ENCODE data around the gene TNC. TPM values are rescaled to one million over a fixed set of nuclear protein-coding genes. Genes with fewer than 3 reads are reported as not detected.

Gene TNC
- total and polyA plus RNA-seq, 2 donors from 2014 or later: 9.4 to 254 TPM

GRCh38 chr9:114987116-114987515 lies 130.8 kb downstream of the TNC start:
- no peak overlapping the region for H3K9ac ChIP-seq (ENCODE audit: low read length in 3 of 3)
- H3K36me3 ChIP-seq (ENCODE audit: control insufficient read depth in 2 of 3, insufficient read depth in 3 of 3, low read length in 3 of 3): no peaks in the 10 kb centered on the region

DNA sequence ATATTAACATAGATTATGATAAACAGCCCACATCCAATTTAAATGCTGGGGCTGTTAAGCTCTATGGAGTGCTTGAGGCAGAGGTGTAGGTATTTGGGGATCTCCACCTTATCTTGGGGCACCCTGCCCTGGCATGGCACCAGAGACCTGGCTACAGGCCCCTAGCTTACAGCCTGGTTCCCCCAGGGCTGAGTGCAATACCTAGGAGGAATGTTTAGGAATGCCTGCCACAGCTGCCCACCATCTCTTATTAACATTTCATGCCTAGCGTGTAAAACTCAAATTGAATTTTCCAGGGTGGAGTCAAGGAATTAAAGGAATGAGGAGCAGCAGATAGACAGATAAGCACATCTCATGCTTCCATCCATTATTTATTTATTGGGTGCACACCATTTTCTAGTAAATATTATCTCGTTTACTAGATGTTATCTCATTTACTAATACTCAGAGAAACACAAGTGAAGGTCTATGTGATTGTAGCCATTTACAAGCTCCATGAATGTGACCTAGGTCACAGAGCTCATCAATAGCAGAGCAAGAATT lies 131.9 kb downstream of the TNC start:
- H3K9me3 ChIP-seq (ENCODE audit: control insufficient read depth in 2 of 3, insufficient read depth in 1 of 3, low read length in 3 of 3): no peaks in the 10 kb centered on the region
- intact Hi-C loops (cut with DNase I): no loop called here
- FAIRE-seq (no peak), DNase-seq (no peak)
- TF ChIP-seq, protein P1, sequence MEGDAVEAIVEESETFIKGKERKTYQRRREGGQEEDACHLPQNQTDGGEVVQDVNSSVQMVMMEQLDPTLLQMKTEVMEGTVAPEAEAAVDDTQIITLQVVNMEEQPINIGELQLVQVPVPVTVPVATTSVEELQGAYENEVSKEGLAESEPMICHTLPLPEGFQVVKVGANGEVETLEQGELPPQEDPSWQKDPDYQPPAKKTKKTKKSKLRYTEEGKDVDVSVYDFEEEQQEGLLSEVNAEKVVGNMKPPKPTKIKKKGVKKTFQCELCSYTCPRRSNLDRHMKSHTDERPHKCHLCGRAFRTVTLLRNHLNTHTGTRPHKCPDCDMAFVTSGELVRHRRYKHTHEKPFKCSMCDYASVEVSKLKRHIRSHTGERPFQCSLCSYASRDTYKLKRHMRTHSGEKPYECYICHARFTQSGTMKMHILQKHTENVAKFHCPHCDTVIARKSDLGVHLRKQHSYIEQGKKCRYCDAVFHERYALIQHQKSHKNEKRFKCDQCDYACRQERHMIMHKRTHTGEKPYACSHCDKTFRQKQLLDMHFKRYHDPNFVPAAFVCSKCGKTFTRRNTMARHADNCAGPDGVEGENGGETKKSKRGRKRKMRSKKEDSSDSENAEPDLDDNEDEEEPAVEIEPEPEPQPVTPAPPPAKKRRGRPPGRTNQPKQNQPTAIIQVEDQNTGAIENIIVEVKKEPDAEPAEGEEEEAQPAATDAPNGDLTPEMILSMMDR (IDR thresholded peaks at IDR 0.05; ENCODE audit: borderline replicate concordance, extremely low read depth, insufficient read depth): no peak
- H3K4me1 ChIP-seq (ENCODE audit: control insufficient read depth in 2 of 3, insufficient read depth in 2 of 3, low read depth in 1 of 3, low read length in 3 of 3): no peaks in the 10 kb centered on the region
- H3K9ac ChIP-seq (ENCODE audit: low read length in 3 of 3): no peak overlapping the region
- H3K27me3 ChIP-seq (ENCODE audit: control insufficient read depth, insufficient read depth, low read length): no peaks in the 10 kb centered on the region
- no peak overlapping the region for H3K27ac ChIP-seq (ENCODE audit: low read depth in 2 of 2, low read length in 2 of 2)
- no peak overlapping the region for H3K4me3 ChIP-seq (ENCODE audit: low read length in 3 of 3)
- H3K36me3 ChIP-seq (ENCODE audit: control insufficient read depth in 2 of 3, insufficient read depth in 3 of 3, low read length in 3 of 3): no peaks in the 10 kb centered on the region

More at GRCh38 chr9:114987116-114987515, 130.8 kb downstream of the TNC start:
- Histone ChIP-seq H3K4me1 (ENCODE audit: control insufficient read depth in 2 of 3, insufficient read depth in 2 of 3, low read depth in 1 of 3, low read length in 3 of 3) (no peaks in the 10 kb centered on the region), H3K27ac (ENCODE audit: low read depth in 2 of 2, low read length in 2 of 2) (no peak overlapping the region), H3K27me3 (ENCODE audit: control insufficient read depth, insufficient read depth, low read length) (no peaks in the 10 kb centered on the region), H3K9me3 (ENCODE audit: control insufficient read depth in 2 of 3, insufficient read depth in 1 of 3, low read length in 3 of 3) (no peaks in the 10 kb centered on the region), H3K4me3 (ENCODE audit: low read length in 3 of 3) (no peak overlapping the region)
- intact Hi-C loops (cut with DNase I): no loop called here
- FAIRE-seq (no peak), DNase-seq (no peak)
- TF ChIP-seq, protein P1 (IDR thresholded peaks at IDR 0.05; ENCODE audit: borderline replicate concordance, extremely low read depth, insufficient read depth): no peak

GRCh38 chr9:114981063-114981462 lies 136.9 kb downstream of the TNC start:
- no peak overlapping the region for H3K27ac ChIP-seq (ENCODE audit: low read depth in 2 of 2, low read length in 2 of 2)
- intact Hi-C loops (cut with DNase I): no loop called here
- FAIRE-seq: no peak

More at GRCh38 chr9:114981063-114981462, 136.9 kb downstream of the TNC start:
- Histone ChIP-seq H3K27me3 (ENCODE audit: control insufficient read depth, insufficient read depth, low read length) (no peaks in the 10 kb centered on the region), H3K9me3 (ENCODE audit: control insufficient read depth in 2 of 3, insufficient read depth in 1 of 3, low read length in 3 of 3) (no peaks in the 10 kb centered on the region), H3K4me3 (ENCODE audit: low read length in 3 of 3) (no peak overlapping the region), H3K9ac (ENCODE audit: low read length in 3 of 3) (no peak overlapping the region), H3K36me3 (ENCODE audit: control insufficient read depth in 2 of 3, insufficient read depth in 3 of 3, low read length in 3 of 3) (no peaks in the 10 kb centered on the region), H3K4me1 (ENCODE audit: control insufficient read depth in 2 of 3, insufficient read depth in 2 of 3, low read depth in 1 of 3, low read length in 3 of 3) (no peaks in the 10 kb centered on the region)
- TF ChIP-seq, protein P1 (IDR thresholded peaks at IDR 0.05; ENCODE audit: borderline replicate concordance, extremely low read depth, insufficient read depth): no peak
- no peak for DNase-seq
